Thyroid gland (tissue), 4 donors: ENCODE measurements around the gene ZNF668. TPM values are rescaled to one million over a fixed set of nuclear protein-coding genes. Genes with fewer than 3 reads are reported as not detected.

Source experiments
- DNase-seq, 2 donors: peaks; one replicate each; pipeline ENCODE4 v3.0.0-alpha.2; 2019
- H3K27ac ChIP-seq, 3 donors: fragments of 200-600 bp; sonication (generic); 1 replicate in 2 of 3; 2 replicates in 1 of 3; pipeline ENCODE4 v1.5.1; 2016 to 2019; ENCODE audit warnings: mild to moderate bottlenecking in 1 of 3, moderate library complexity in 1 of 3
- H3K27me3 ChIP-seq: fragments of 200-600 bp; sonication (generic); one replicate; pipeline ENCODE4 v1.5.1; 2019
- H3K36me3 ChIP-seq, 2 donors: fragments of 200-600 bp; sonication (generic); one replicate each; pipeline ENCODE4 v1.5.1; 2016 to 2019
- H3K4me1 ChIP-seq, 2 donors: fragments of 200-600 bp; sonication (generic); one replicate each; pipeline ENCODE4 v1.5.1; 2017 to 2019
- H3K4me3 ChIP-seq, 3 donors: fragments of 200-600 bp; sonication (generic); replicated peaks in 1 of 3; 1 replicate in 2 of 3; 2 replicates in 1 of 3; pipeline ENCODE4 v1.5.1; 2016; ENCODE audit warnings: mild to moderate bottlenecking in 1 of 3
- H3K9me3 ChIP-seq: fragments of 200-600 bp; sonication (generic); one replicate; pipeline ENCODE4 v1.5.1; 2017
- POLR2A ChIP-seq, 2 donors: fragments of 450-650 bp; IDR thresholded peaks; one replicate each; pipeline ENCODE4 v1.6.1; 2017; ENCODE audit warnings: antibody characterized with exemption in 2 of 2, mild to moderate bottlenecking in 2 of 2, moderate library complexity in 1 of 2
- WGBS, 2 donors: methylation state at CpG; one replicate each; pipeline ENCODE4 v1.1.5; 2017; 5-methylcytosine and 5-hydroxymethylcytosine counted together
- intact Hi-C: fragments of 100-400 bp; cut with DNase I; formaldehyde crosslinking; loops from one replicate; pipeline ENCODE4 v1.15.1; 2023
- total RNA-seq, 4 donors: library from RNA; depleted of rRNA; stranded (reverse); fragments of >200 nt; gene quantifications; one replicate each; pipeline ENCODE4 v1.2.3, GENCODE V29; 2016
- TF ChIP-seq, protein P1 (sequence below), 6 experiments: fragments of 200-600 bp in 3 of 6; fragments of 450-650 bp in 3 of 6; sonication (generic) in 3 of 6; IDR thresholded peaks; one replicate each; pipeline ENCODE4 v1.5.1; 2016 to 2019; ENCODE audit warnings: antibody characterized with exemption in 6 of 6, mild to moderate bottlenecking in 2 of 6, inconsistent platforms in 1 of 6, moderate library complexity in 1 of 6

ZNF668 gene
- total RNA-seq, 4 donors from 2014 or later: 9.0 to 15.2 (median 11.9) TPM

DNA sequence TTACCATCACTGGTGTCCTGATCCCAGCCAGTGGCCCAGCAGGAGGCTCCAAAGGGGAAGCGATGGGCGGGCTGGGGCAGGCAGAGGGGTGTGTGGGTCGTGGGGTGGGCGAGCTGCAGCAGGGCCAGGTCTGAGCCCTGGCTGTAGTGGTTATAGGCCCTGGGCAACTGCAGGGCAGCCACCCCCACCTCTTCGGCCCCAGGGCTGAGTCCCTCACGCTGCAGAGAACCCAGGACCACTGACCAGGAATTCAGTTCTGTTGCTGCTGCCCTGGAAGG, 12.5 kb upstream of the ZNF668 start:
- DNase-seq: no peak
- TF ChIP-seq, protein P1, sequence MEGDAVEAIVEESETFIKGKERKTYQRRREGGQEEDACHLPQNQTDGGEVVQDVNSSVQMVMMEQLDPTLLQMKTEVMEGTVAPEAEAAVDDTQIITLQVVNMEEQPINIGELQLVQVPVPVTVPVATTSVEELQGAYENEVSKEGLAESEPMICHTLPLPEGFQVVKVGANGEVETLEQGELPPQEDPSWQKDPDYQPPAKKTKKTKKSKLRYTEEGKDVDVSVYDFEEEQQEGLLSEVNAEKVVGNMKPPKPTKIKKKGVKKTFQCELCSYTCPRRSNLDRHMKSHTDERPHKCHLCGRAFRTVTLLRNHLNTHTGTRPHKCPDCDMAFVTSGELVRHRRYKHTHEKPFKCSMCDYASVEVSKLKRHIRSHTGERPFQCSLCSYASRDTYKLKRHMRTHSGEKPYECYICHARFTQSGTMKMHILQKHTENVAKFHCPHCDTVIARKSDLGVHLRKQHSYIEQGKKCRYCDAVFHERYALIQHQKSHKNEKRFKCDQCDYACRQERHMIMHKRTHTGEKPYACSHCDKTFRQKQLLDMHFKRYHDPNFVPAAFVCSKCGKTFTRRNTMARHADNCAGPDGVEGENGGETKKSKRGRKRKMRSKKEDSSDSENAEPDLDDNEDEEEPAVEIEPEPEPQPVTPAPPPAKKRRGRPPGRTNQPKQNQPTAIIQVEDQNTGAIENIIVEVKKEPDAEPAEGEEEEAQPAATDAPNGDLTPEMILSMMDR (IDR thresholded peaks at IDR 0.05): no peak
- TF ChIP-seq POLR2A (IDR thresholded peaks at IDR 0.05): no peak
- WGBS, 2 donors: 96% methylated on average over 3 of the region's 6 CpGs; no CpG with 5 or more reads in 1 of the 2 donors
- intact Hi-C loops: no loop called here
- Histone ChIP-seq H3K4me1 (no peaks in the 10 kb centered on the region), H3K27me3 (no peaks in the 10 kb centered on the region), H3K36me3 (peaks cover 6 to 7% of the 10 kb centered on the region in 2 donors), H3K4me3 (no peak overlapping the region), H3K9me3 (no peaks in the 10 kb centered on the region), H3K27ac (no peak overlapping the region)

DNA sequence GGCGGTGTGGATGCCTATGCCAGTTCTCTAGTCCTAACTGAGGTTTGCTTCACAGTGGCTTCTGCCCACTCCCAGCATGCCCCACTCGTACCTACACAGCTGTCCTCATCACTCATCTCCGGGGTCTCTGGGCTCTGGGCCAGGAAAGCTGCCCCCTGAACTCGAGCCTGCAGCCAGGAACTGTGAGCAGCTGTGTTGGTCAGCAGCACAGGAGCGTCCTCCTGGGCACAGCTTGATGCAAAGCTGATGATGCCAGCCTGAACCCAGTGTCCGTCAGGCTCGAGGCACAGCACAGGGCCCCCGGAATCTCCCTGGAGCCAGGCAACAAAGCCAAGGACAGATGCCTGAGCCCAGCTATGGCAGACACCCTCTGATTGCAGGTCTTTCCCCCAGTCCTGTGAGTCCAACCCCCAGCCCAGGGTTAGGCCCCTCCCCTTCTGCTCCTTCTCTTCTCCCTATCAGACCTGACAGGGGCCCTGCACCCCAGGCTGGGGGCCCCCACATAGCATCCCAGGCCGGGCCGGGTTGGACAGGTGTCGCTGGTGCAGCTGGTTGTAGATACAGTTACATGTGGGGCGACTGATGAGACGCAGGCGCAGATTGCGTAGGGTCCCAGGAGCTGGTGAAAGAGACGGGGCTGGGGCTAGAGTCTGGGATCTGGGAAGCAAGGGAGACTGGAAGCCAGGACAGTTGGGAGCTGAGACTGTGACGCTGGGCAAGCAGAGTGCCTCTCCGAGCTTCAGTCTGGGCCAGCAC, 12.0 kb upstream of the ZNF668 start:
- Histone ChIP-seq H3K4me3 (no peak overlapping the region), H3K36me3 (peaks cover 8 to 11% of the 10 kb centered on the region in 2 donors), H3K9me3 (no peaks in the 10 kb centered on the region), H3K27ac (no peak overlapping the region), H3K4me1 (no peaks in the 10 kb centered on the region), H3K27me3 (no peaks in the 10 kb centered on the region)
- DNase-seq: no peak
- intact Hi-C loops: no loop called here
- WGBS, 2 donors: 92% methylated on average over 14 to 16 of the region's 18 CpGs
- no peak for TF ChIP-seq POLR2A (IDR thresholded peaks at IDR 0.05)
- TF ChIP-seq, protein P1 (IDR thresholded peaks at IDR 0.05): no peak

DNA sequence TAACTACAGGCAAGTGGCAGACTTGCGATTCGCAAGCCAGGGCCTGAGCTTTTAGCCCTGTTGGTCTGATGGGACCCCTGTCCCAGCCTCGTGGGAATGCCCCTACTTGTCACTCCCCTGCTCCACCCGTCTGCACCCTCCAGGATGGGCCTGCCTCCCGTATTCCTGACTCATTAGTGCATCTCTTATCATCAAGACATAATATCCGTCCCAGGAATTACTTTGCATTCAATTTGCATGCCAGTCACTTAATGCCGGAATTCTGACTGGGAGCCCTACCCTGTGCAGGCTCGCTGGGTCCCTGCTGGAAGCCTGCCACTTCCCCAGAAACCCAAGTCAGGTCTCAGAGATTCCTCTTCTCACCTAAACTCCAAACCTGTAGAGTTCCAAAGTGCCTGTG, 11.4 kb upstream of the ZNF668 start:
- no peaks in the 10 kb centered on the region for H3K9me3 ChIP-seq
- intact Hi-C loops: no loop called here
- no peak overlapping the region for H3K27ac ChIP-seq
- DNase-seq: no peak
- no peak overlapping the region for H3K4me3 ChIP-seq
- no peaks in the 10 kb centered on the region for H3K4me1 ChIP-seq
- peaks cover 8 to 14% of the 10 kb centered on the region in 2 donors for H3K36me3 ChIP-seq
- WGBS, 2 donors: 83 to 92% methylated on average over 8 of the region's 8 CpGs
- TF ChIP-seq, protein P1 (IDR thresholded peaks at IDR 0.05): no peak
- no peak for TF ChIP-seq POLR2A (IDR thresholded peaks at IDR 0.05)
- no peaks in the 10 kb centered on the region for H3K27me3 ChIP-seq

DNA sequence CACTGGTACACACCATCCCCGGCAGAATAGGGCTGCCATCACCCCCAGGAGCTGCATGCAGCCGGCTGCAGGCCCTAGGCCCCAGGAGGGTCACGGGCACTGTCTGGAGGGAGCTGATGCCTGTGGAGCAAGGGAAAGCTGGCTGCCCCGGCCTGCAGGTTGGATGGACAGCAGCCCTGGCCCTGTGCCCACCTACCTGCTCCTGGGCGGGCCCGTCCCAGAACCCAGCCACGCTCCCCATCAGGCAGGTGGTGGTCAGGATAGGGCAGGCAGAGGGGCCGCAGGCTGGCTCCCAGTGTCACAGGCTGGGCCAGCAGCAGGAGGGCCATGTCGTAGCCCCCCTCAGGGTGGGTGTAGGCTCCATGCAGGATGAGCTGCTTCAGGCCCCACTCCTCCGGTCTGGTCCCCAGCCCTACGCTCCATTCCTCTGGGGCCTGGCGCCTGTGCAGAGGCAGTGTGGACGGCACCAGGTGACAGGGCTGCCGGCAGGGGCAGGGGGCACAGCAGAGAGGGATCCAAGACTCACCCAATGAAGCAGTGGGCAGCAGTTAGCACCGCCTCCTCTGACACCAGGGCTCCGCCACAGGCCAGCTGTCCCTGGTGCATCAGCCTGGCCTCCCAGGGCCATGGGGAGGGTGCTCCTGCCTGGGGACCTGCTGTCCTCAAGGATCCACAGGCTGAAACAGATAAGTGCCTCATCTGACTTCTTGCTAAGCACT, 10.7 kb upstream of the ZNF668 start:
- TF ChIP-seq, protein P1 (IDR thresholded peaks at IDR 0.05): no peak
- TF ChIP-seq POLR2A (IDR thresholded peaks at IDR 0.05): no peak
- no peak overlapping the region for H3K27ac ChIP-seq
- no peaks in the 10 kb centered on the region for H3K9me3 ChIP-seq
- no peaks in the 10 kb centered on the region for H3K27me3 ChIP-seq
- H3K4me3 ChIP-seq: no peak overlapping the region
- DNase-seq: no peak
- WGBS, 2 donors: 75 to 93% methylated on average over 10 to 11 of the region's 16 CpGs
- no peaks in the 10 kb centered on the region for H3K4me1 ChIP-seq
- intact Hi-C loops: no loop called here
- H3K36me3 ChIP-seq: peaks cover 15 to 20% of the 10 kb centered on the region in 2 donors

DNA sequence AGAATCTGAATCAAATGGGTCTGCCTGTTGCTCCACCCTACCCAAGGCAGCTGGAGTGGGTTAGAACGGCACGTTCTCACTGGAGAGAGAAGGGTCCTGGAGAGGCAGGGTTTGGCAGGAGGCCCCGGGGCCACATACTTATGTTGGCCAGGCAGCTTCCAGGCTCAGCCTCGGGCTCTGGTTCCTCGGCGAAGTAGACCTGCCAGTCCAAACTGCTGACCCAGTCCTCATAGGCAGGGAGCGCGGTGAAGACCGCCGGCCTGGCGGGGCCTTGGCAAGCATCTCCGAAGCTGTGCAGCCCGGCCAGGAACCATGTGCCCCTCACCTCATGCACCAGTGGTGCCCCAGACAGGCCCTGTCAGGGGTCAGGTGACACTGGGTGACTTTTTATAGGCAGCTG, 9.9 kb upstream of the ZNF668 start:
- intact Hi-C loops: no loop called here
- H3K9me3 ChIP-seq: no peaks in the 10 kb centered on the region
- peaks cover 22 to 25% of the 10 kb centered on the region in 2 donors for H3K36me3 ChIP-seq
- DNase-seq: peak; percentile 33 to 41
- no peaks in the 10 kb centered on the region for H3K4me1 ChIP-seq
- 67 to 72% methylated on average over 3 to 8 of the region's 13 CpGs for WGBS, 2 donors
- H3K27me3 ChIP-seq: no peaks in the 10 kb centered on the region
- H3K27ac ChIP-seq: no peak overlapping the region
- H3K4me3 ChIP-seq: no peak overlapping the region
- TF ChIP-seq, protein P1 (IDR thresholded peaks at IDR 0.05): no peak
- TF ChIP-seq POLR2A (IDR thresholded peaks at IDR 0.05): no peak
